Stimulated activated CD8-positive, alpha-beta memory T cell treated with anti-CD3 and anti-CD28 coated beads, Interleukin-4, amount 100 ng/mL, for 48 hours (primary cell): ENCODE data around the gene KIAA0040.

ENCODE experiments used
- DNase-seq: peaks from one replicate; pipeline ENCODE4 v3.0.0-alpha.2; 2020

The KIAA0040 gene

GRCh38 chr1:175169286-175170018, 23.1 kb downstream of the KIAA0040 start:
- no peak for DNase-seq

- no peak for DNase-seq
These were observed 23.8 kb downstream of the KIAA0040 start for GRCh38 chr1:175168782-175169181.

GRCh38 chr1:175167861-175168260, 24.7 kb downstream of the KIAA0040 start:
- DNase-seq = no peak

GRCh38 chr1:175166746-175167145, 25.8 kb downstream of the KIAA0040 start:
- no peak for DNase-seq

- no peak for DNase-seq
These were observed 27.8 kb downstream of the KIAA0040 start for GRCh38 chr1:175164751-175165150.

- no peak for DNase-seq
These were observed 28.9 kb downstream of the KIAA0040 start for GRCh38 chr1:175163702-175164101.

GRCh38 chr1:175162955-175163354, 29.6 kb downstream of the KIAA0040 start:
- no peak for DNase-seq

GRCh38 chr1:175158170-175158591, 34.4 kb downstream of the KIAA0040 start:
- DNase-seq = no peak

- no peak for DNase-seq
These were observed 35.4 kb downstream of the KIAA0040 start for GRCh38 chr1:175157200-175157599.

- no peak for DNase-seq
These were observed 36.6 kb downstream of the KIAA0040 start for GRCh38 chr1:175155936-175156335.

- no peak for DNase-seq
These were observed 37.1 kb downstream of the KIAA0040 start for GRCh38 chr1:175155473-175155856.

GRCh38 chr1:175154629-175155472, 37.7 kb downstream of the KIAA0040 start:
- peak; percentile 84 for DNase-seq

- peak; percentile 85 for DNase-seq
These were observed 40.4 kb downstream of the KIAA0040 start for GRCh38 chr1:175152006-175152652.

- DNase-seq = no peak
These were observed 41.8 kb downstream of the KIAA0040 start for GRCh38 chr1:175150596-175151319.

GRCh38 chr1:175148068-175148467, 44.5 kb downstream of the KIAA0040 start:
- DNase-seq = no peak

GRCh38 chr1:175147569-175147968, 45.0 kb downstream of the KIAA0040 start:
- no peak for DNase-seq

GRCh38 chr1:175146529-175147213, 45.9 kb downstream of the KIAA0040 start:
- peak; percentile 88 for DNase-seq

GRCh38 chr1:175145899-175146528, 46.6 kb downstream of the KIAA0040 start:
- no peak for DNase-seq

GRCh38 chr1:175138579-175138978, 54.0 kb downstream of the KIAA0040 start:
- no peak for DNase-seq

- DNase-seq = no peak
These were observed 55.2 kb downstream of the KIAA0040 start for GRCh38 chr1:175137369-175137768.

GRCh38 chr1:175136246-175136645, 56.3 kb downstream of the KIAA0040 start:
- DNase-seq = no peak

GRCh38 chr1:175134500-175134899, 58.1 kb downstream of the KIAA0040 start:
- no peak for DNase-seq
